ENCODE data around the gene PPP2R1B. TPM values are rescaled to one million over a fixed set of nuclear protein-coding genes. Genes with fewer than 3 reads are reported as not detected.

Gene PPP2R1B
- total RNA-seq, 1 experiment from 2014 or later, result 105 TPM

- H3K9me3 Mint-ChIP-seq, result no peaks in the 10 kb centered on the region
Observed at GRCh38 chr11:111812211-111812610, 46.0 kb upstream of the PPP2R1B start.

More at GRCh38 chr11:111812211-111812610, 46.0 kb upstream of the PPP2R1B start:
- H3K4me2 ChIP-seq (ENCODE audit: insufficient read depth, insufficient read length, low read length), result no peak overlapping the region
- H2BK12ac ChIP-seq (ENCODE audit: insufficient read length, low read depth, low read length), result no peak overlapping the region
- no peak overlapping the region for H2AFZ ChIP-seq (ENCODE audit: low read length)
- no peak overlapping the region for H3K14ac ChIP-seq (ENCODE audit: insufficient read depth, low read length)
- DNase-seq, result no peak
- no peaks in the 10 kb centered on the region for H3K9me3 ChIP-seq (ENCODE audit: control insufficient read depth, low read depth, low read length)
- WGBS (ENCODE audit: extremely low coverage, insufficient read length, low lambda C conversion rate), result no CpG with 5 or more reads among the region's 2 CpGs
- Mint-ChIP-seq H3K4me3 (no peak overlapping the region), H3K27me3 (ENCODE audit: low read depth) (no peaks in the 10 kb centered on the region), H3K4me1 (peaks cover 3% of the 10 kb centered on the region in 2 experiments; a peak in 1 of 4 replicates), H3K27ac (no peak overlapping the region; a peak in 1 of 7 replicates), H3K36me3 (ENCODE audit: insufficient read depth in 1 of 3, low read depth in 3 of 3) (peaks cover 0 to 1% (median 0%) of the 10 kb centered on the region in 3 experiments; a peak in 1 of 7 replicates)
- no peak overlapping the region for H4K91ac ChIP-seq (ENCODE audit: insufficient read length, low read depth, low read length)
- TF ChIP-seq CTCF (conservative IDR thresholded peaks at IDR 0.05), result no peak
- no peak overlapping the region for H4K8ac ChIP-seq (replicated peaks; ENCODE audit: insufficient read length, low read depth, low read length)
- H3K27me3 ChIP-seq (ENCODE audit: insufficient read depth, low read length), result no peaks in the 10 kb centered on the region
- no peak overlapping the region for H3K4ac ChIP-seq (ENCODE audit: low read depth, low read length)
- H3K27ac ChIP-seq (ENCODE audit: insufficient read length, low read depth, low read length), result no peak overlapping the region
- no peak overlapping the region for H2BK15ac ChIP-seq (ENCODE audit: low read depth, low read length)
- H4K5ac ChIP-seq (ENCODE audit: insufficient read length, low read depth, low read length), result no peak overlapping the region
- H2BK5ac ChIP-seq (ENCODE audit: insufficient read length, low read length), result no peak overlapping the region
- H3K23ac ChIP-seq (ENCODE audit: insufficient read length, low read depth, low read length), result no peak overlapping the region
- H2AK5ac ChIP-seq (ENCODE audit: insufficient read length, low read length), result no peak overlapping the region
- no peak overlapping the region for H2BK120ac ChIP-seq (ENCODE audit: low read depth, low read length, poor library complexity, severe bottlenecking)
- no peak overlapping the region for H2BK20ac ChIP-seq (ENCODE audit: low read depth, low read length, poor library complexity, severe bottlenecking)
- no peaks in the 10 kb centered on the region for H3K4me1 ChIP-seq (ENCODE audit: insufficient read depth, low read length)
- no peaks in the 10 kb centered on the region for H3K79me2 ChIP-seq (ENCODE audit: insufficient read depth, low read length)
- no peaks in the 10 kb centered on the region for H4K20me1 ChIP-seq (ENCODE audit: control insufficient read depth, insufficient read depth, insufficient read length)
- no peak overlapping the region for H3K9ac ChIP-seq (ENCODE audit: extremely low read depth, insufficient read length, low read length)
- no peak overlapping the region for H3K56ac ChIP-seq (ENCODE audit: insufficient read length, low read depth, low read length)
- H3K18ac ChIP-seq (ENCODE audit: insufficient read length, low read depth, low read length), result no peak overlapping the region
- no peaks in the 10 kb centered on the region for H3K23me2 ChIP-seq (ENCODE audit: insufficient read length, low read depth, low read length, poor library complexity, severe bottlenecking)
- no peaks in the 10 kb centered on the region for H3K79me1 ChIP-seq (ENCODE audit: insufficient read depth, low read depth, low read length, poor library complexity, severe bottlenecking)
- H3T11ph ChIP-seq (ENCODE audit: low read length), result no peak overlapping the region
